HEK293 (cell line): ENCODE measurements around the gene ADCYAP1R1.

Experiments used
- ATF2 ChIP-seq: fragments of 450-650 bp; formaldehyde crosslinking; IDR thresholded peaks from 2 replicates; pipeline ENCODE4 v1.5.1; 2016; ENCODE audit warnings: missing biosample characterization, missing genetic modification characterization, low read depth
- CTCF ChIP-seq: fragments of 450-650 bp; formaldehyde crosslinking; IDR thresholded peaks from 2 replicates; pipeline ENCODE4 v1.5.1; 2016; ENCODE audit warnings: missing biosample characterization, missing genetic modification characterization
- KLF9 ChIP-seq: fragments of 450-650 bp; formaldehyde crosslinking; IDR thresholded peaks from 2 replicates; pipeline ENCODE4 v1.5.1; 2016; ENCODE audit warnings: missing biosample characterization, missing genetic modification characterization, low read depth
- YY1 ChIP-seq: fragments of 450-650 bp; formaldehyde crosslinking; IDR thresholded peaks from 2 replicates; pipeline ENCODE4 v1.5.1; 2018; ENCODE audit warnings: missing biosample characterization, missing genetic modification characterization
- ZBTB48 ChIP-seq: fragments of 450-650 bp; formaldehyde crosslinking; IDR thresholded peaks from 2 replicates; pipeline ENCODE4 v1.5.1; 2016; ENCODE audit warnings: missing biosample characterization, missing genetic modification characterization
- ZNF521 ChIP-seq: fragments of 450-650 bp; formaldehyde crosslinking; IDR thresholded peaks from 2 replicates; pipeline ENCODE4 v1.5.1; 2017; ENCODE audit warnings: missing biosample characterization, mild to moderate bottlenecking, missing genetic modification characterization

GRCh38 chr7:31044529-31044928 lies 7.6 kb upstream of the ADCYAP1R1 start:
- TF ChIP-seq YY1, result no peak
- TF ChIP-seq CTCF (tag by site-specific recombination), result no peak
- no peak for TF ChIP-seq ATF2
- no peak for TF ChIP-seq KLF9 (tag by site-specific recombination)
- TF ChIP-seq ZNF521 (tag by site-specific recombination), result no peak
- no peak for TF ChIP-seq ZBTB48 (tag by site-specific recombination)
